BE2C (cell line): Measurements from ENCODE around the gene TECPR2.
"Not testable (repeated sequence)": the region's sequence is repeated elsewhere in the genome, so short reads cannot be mapped to it uniquely, and the experiment has no call there.

ENCODE experiments used
- DNase-seq: peaks from one replicate; pipeline ENCODE4 v3.0.0-alpha.2; 2020
- H3K27me3 ChIP-seq: fragments of 250-450 bp; sonication (Bioruptor Pico); 2 replicates; pipeline ENCODE4 v1.5.1; 2020; ENCODE audit warnings: mild to moderate bottlenecking
- H3K36me3 ChIP-seq: fragments of 250-450 bp; sonication (Bioruptor Pico); 2 replicates; pipeline ENCODE4 v1.5.1; 2020; ENCODE audit warnings: mild to moderate bottlenecking
- H3K4me1 ChIP-seq: fragments of 250-450 bp; sonication (Bioruptor Pico); 2 replicates; pipeline ENCODE4 v1.5.1; 2020
- H3K4me3 ChIP-seq: 2 replicates; pipeline ENCODE4 v1.5.1; 2011; ENCODE audit warnings: low read depth, low read length
- H3K9me3 ChIP-seq: fragments of 250-450 bp; sonication (Bioruptor Pico); 2 replicates; pipeline ENCODE4 v1.5.1; 2020
- CTCF ChIP-seq: IDR thresholded peaks from 2 replicates; pipeline ENCODE4 v1.5.1; 2012; ENCODE audit warnings: mild to moderate bottlenecking, low read depth, low read length

TECPR2 gene

GRCh38 chr14:102538602-102539543 is 176.1 kb downstream of the TECPR2 start:
- Histone ChIP-seq H3K27me3 (no peaks in the 10 kb centered on the region), H3K9me3 (no peaks in the 10 kb centered on the region), H3K4me1 (peaks cover 23% of the 10 kb centered on the region), H3K36me3 (no peaks in the 10 kb centered on the region), H3K4me3 (no peak overlapping the region)
- no peak for TF ChIP-seq CTCF
- DNase-seq = no peak

GRCh38 chr14:102539544-102540314 is 177.0 kb downstream of the TECPR2 start:
- TF ChIP-seq CTCF = no peak
- Histone ChIP-seq H3K36me3 (no peaks in the 10 kb centered on the region), H3K27me3 (no peaks in the 10 kb centered on the region), H3K4me3 (no peak overlapping the region), H3K4me1 (peaks cover 23% of the 10 kb centered on the region), H3K9me3 (no peaks in the 10 kb centered on the region)
- peak; percentile 99 for DNase-seq

GRCh38 chr14:102540315-102541028 is 177.7 kb downstream of the TECPR2 start:
- no peak for TF ChIP-seq CTCF
- Histone ChIP-seq H3K27me3 (no peaks in the 10 kb centered on the region), H3K4me1 (peaks cover 23% of the 10 kb centered on the region), H3K4me3 (no peak overlapping the region), H3K36me3 (no peaks in the 10 kb centered on the region), H3K9me3 (no peaks in the 10 kb centered on the region)
- peak; percentile 93 for DNase-seq

- H3K9me3 ChIP-seq, H3K4me3 ChIP-seq, H3K27me3 ChIP-seq, H3K36me3 ChIP-seq, DNase-seq: not testable (repeated sequence)
- peaks cover 23% of the 10 kb centered on the region for H3K4me1 ChIP-seq
Measured at GRCh38 chr14:102541029-102541491, 178.3 kb downstream of the TECPR2 start.

- H3K4me1 ChIP-seq = peaks cover 23% of the 10 kb centered on the region
- no peak for DNase-seq
- no peaks in the 10 kb centered on the region for H3K36me3 ChIP-seq
- no peak overlapping the region for H3K4me3 ChIP-seq
- no peaks in the 10 kb centered on the region for H3K27me3 ChIP-seq
- TF ChIP-seq CTCF = no peak
- H3K9me3 ChIP-seq = no peaks in the 10 kb centered on the region
Measured at GRCh38 chr14:102541771-102542170, 179.0 kb downstream of the TECPR2 start.

- peaks cover 14% of the 10 kb centered on the region for H3K4me1 ChIP-seq
- H3K4me3 ChIP-seq = no peak overlapping the region
- H3K27me3 ChIP-seq = no peaks in the 10 kb centered on the region
- no peak for TF ChIP-seq CTCF
- H3K36me3 ChIP-seq = no peaks in the 10 kb centered on the region
- no peaks in the 10 kb centered on the region for H3K9me3 ChIP-seq
- no peak for DNase-seq
Measured at GRCh38 chr14:102544046-102544746, 181.5 kb downstream of the TECPR2 start.
